Measurements from ENCODE around the gene CPNE7.

The CPNE7 gene

GRCh38 chr16:89617036-89617435 is 41.5 kb downstream of the CPNE7 start:
- Histone ChIP-seq H3K9me3 (ENCODE audit: control insufficient read depth, insufficient read depth, low read length) (no peaks in the 10 kb centered on the region), H3K4me3 (ENCODE audit: low read depth, low read length) (no peak overlapping the region), H3K4me1 (ENCODE audit: control insufficient read depth, insufficient read depth, low read length) (no peaks in the 10 kb centered on the region), H3K36me3 (ENCODE audit: control insufficient read depth, insufficient read depth, low read length) (no peaks in the 10 kb centered on the region), H3K27me3 (ENCODE audit: control insufficient read depth, insufficient read depth, low read length) (no peaks in the 10 kb centered on the region), H3K9ac (ENCODE audit: low read depth, low read length) (no peak overlapping the region)

DNA sequence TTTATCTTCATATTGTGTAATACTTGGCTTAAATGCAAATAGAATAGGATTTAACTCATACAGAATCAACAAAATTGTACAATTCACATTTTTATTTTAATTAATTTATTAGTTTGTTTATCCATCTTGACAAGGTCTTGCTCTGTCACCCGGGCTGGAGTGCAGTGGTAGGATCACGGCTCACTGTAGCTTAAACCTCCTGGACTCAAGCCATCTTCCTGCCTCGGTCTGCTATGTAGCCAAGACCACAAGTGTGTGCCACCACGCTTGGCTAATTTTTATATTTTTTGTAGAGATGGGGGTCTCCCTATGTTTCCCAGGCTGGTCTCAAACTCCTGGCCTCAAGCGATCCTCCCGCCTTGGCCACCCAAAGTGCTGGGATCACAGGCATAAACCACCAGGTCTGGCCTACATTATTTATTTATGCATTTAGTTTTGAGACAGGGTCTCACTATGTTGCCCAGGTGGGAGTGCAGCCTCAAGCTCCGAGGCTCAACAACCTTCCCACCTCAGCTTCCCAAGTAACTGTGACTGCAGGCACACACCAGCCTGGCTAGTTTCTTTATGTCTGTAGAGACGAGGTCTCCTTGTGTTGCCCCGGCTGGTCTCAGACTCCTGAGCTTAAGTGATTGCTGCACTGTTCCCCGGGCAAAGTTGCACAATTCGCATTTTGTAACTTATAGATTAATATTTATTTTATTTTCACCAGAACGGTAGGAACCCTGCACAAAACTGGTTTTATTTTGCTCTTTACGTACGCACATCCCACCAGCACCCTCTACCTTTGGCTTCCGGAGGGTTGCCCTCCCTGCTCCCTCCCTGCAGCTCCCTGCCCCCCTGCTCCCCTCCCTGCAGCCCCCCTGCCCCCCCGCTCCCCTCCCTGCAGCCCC is 42.8 kb downstream of the CPNE7 start:
- H3K4me3 ChIP-seq (ENCODE audit: low read depth, low read length), result no peak overlapping the region
- no peaks in the 10 kb centered on the region for H3K4me1 ChIP-seq (ENCODE audit: control insufficient read depth, insufficient read depth, low read length)
- no peak overlapping the region for H3K9ac ChIP-seq (ENCODE audit: low read depth, low read length)
- no peaks in the 10 kb centered on the region for H3K36me3 ChIP-seq (ENCODE audit: control insufficient read depth, insufficient read depth, low read length)
- H3K27me3 ChIP-seq (ENCODE audit: control insufficient read depth, insufficient read depth, low read length), result peaks cover 1% of the 10 kb centered on the region
- H3K9me3 ChIP-seq (ENCODE audit: control insufficient read depth, insufficient read depth, low read length), result no peaks in the 10 kb centered on the region

- Histone ChIP-seq H3K4me1 (ENCODE audit: control insufficient read depth, insufficient read depth, low read length) (no peaks in the 10 kb centered on the region), H3K27me3 (ENCODE audit: control insufficient read depth, insufficient read depth, low read length) (peaks cover 4% of the 10 kb centered on the region), H3K4me3 (ENCODE audit: low read depth, low read length) (no peak overlapping the region), H3K36me3 (ENCODE audit: control insufficient read depth, insufficient read depth, low read length) (no peaks in the 10 kb centered on the region), H3K9ac (ENCODE audit: low read depth, low read length) (no peak overlapping the region), H3K9me3 (ENCODE audit: control insufficient read depth, insufficient read depth, low read length) (no peaks in the 10 kb centered on the region)
These were observed 44.3 kb downstream of the CPNE7 start for GRCh38 chr16:89619840-89620239.

GRCh38 chr16:89620406-89620841 is 44.9 kb downstream of the CPNE7 start:
- H3K9ac ChIP-seq (ENCODE audit: low read depth, low read length), result peak overlapping the region; percentile 24
- H3K4me1 ChIP-seq (ENCODE audit: control insufficient read depth, insufficient read depth, low read length), result peaks cover 2% of the 10 kb centered on the region
- H3K4me3 ChIP-seq (ENCODE audit: low read depth, low read length), result no peak overlapping the region
- no peaks in the 10 kb centered on the region for H3K9me3 ChIP-seq (ENCODE audit: control insufficient read depth, insufficient read depth, low read length)
- H3K36me3 ChIP-seq (ENCODE audit: control insufficient read depth, insufficient read depth, low read length), result no peaks in the 10 kb centered on the region
- H3K27me3 ChIP-seq (ENCODE audit: control insufficient read depth, insufficient read depth, low read length), result peaks cover 4% of the 10 kb centered on the region

- Histone ChIP-seq H3K4me1 (ENCODE audit: control insufficient read depth, insufficient read depth, low read length) (peaks cover 2% of the 10 kb centered on the region), H3K36me3 (ENCODE audit: control insufficient read depth, insufficient read depth, low read length) (no peaks in the 10 kb centered on the region), H3K9me3 (ENCODE audit: control insufficient read depth, insufficient read depth, low read length) (no peaks in the 10 kb centered on the region), H3K27me3 (ENCODE audit: control insufficient read depth, insufficient read depth, low read length) (peaks cover 4% of the 10 kb centered on the region), H3K4me3 (ENCODE audit: low read depth, low read length) (no peak overlapping the region), H3K9ac (ENCODE audit: low read depth, low read length) (no peak overlapping the region)
These were observed 45.7 kb downstream of the CPNE7 start for GRCh38 chr16:89621136-89621697.

- Histone ChIP-seq H3K27me3 (ENCODE audit: control insufficient read depth, insufficient read depth, low read length) (peaks cover 4% of the 10 kb centered on the region), H3K4me3 (ENCODE audit: low read depth, low read length) (no peak overlapping the region), H3K9me3 (ENCODE audit: control insufficient read depth, insufficient read depth, low read length) (no peaks in the 10 kb centered on the region), H3K9ac (ENCODE audit: low read depth, low read length) (no peak overlapping the region), H3K4me1 (ENCODE audit: control insufficient read depth, insufficient read depth, low read length) (peaks cover 2% of the 10 kb centered on the region), H3K36me3 (ENCODE audit: control insufficient read depth, insufficient read depth, low read length) (no peaks in the 10 kb centered on the region)
These were observed 46.3 kb downstream of the CPNE7 start for GRCh38 chr16:89621698-89622409.

DNA sequence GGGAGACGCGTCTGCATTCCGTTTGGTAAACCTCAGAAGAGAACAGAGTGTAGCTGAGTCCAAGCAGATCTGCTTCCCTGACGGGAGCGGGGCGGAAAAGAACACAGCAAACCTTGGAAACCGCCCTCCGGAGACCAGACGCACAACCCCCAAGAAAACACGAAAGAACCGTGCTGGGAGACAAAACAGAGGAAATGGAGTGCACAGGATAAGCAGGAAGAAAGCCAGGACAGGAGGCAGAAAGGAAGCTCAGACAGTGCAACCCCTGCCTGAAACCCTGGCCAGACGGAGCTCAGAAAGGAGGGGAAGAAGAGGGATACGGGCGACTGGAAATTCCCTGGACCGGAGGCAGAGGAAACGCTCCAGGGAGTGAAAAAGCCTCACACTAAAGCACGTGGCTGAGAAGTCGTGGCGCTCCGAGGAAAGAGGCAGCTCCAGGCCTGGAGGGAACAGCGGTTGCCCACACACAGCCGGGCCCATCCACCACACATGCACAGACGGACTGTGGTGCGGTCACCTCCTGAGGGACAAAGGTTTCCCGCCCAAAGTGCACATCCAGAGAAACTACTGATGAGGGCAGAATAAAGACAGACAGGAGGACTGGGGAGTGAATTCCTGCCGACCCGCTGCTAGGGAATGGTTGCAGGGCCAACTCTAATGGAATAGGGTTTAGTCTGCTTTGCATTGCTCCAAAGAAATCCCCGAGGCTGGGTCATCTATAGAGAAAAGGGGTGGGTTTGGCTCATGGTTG is 48.1 kb downstream of the CPNE7 start:
- Histone ChIP-seq H3K9me3 (ENCODE audit: control insufficient read depth, insufficient read depth, low read length) (no peaks in the 10 kb centered on the region), H3K9ac (ENCODE audit: low read depth, low read length) (peak overlapping the region; percentile 47), H3K4me1 (ENCODE audit: control insufficient read depth, insufficient read depth, low read length) (peaks cover 2% of the 10 kb centered on the region), H3K36me3 (ENCODE audit: control insufficient read depth, insufficient read depth, low read length) (no peaks in the 10 kb centered on the region), H3K27me3 (ENCODE audit: control insufficient read depth, insufficient read depth, low read length) (peaks cover 4% of the 10 kb centered on the region), H3K4me3 (ENCODE audit: low read depth, low read length) (no peak overlapping the region)

- Histone ChIP-seq H3K27me3 (ENCODE audit: control insufficient read depth, insufficient read depth, low read length) (peaks cover 4% of the 10 kb centered on the region), H3K36me3 (ENCODE audit: control insufficient read depth, insufficient read depth, low read length) (no peaks in the 10 kb centered on the region), H3K9ac (ENCODE audit: low read depth, low read length) (no peak overlapping the region), H3K4me1 (ENCODE audit: control insufficient read depth, insufficient read depth, low read length) (peaks cover 2% of the 10 kb centered on the region), H3K4me3 (ENCODE audit: low read depth, low read length) (no peak overlapping the region), H3K9me3 (ENCODE audit: control insufficient read depth, insufficient read depth, low read length) (no peaks in the 10 kb centered on the region)
These were observed 49.5 kb downstream of the CPNE7 start for GRCh38 chr16:89624777-89625761.

DNA sequence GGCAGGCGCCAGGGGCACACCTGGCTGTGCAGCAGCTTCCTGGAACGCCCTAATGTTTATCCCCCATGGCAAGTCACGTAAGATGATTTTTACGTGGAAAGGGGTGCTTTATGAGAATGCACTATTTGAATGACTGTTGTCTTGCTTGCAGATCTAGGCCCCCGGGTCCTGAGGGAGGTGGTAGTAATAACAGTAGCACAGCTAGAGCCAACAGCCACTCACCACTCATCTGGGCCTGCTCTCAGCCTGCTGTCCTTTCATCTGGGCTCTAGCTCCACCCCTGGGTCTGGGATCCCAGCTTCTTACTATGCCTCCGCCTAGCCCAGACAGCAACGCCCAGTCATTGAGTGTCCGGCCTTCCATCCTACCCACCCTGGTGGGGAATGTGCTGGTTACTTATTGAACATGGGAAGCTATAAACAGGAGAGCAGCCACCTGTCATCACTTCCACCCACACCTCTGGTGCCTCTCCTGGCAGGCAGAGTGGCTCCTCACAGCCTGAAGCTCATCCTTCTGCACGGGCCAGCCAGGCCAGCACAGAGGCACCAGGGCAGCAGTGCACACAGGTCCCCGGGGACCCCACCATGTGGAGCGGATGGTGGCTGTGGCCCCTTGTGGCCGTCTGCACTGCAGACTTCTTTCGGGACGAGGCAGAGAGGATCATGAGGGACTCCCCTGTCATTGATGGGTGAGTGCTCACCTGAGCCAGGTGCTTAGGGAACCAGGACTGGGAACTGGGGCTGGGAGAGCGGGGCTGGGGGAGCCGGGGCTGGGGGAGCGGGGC is 54.5 kb downstream of the CPNE7 start:
- peaks cover under 1% of the 10 kb centered on the region for H3K4me1 ChIP-seq (ENCODE audit: control insufficient read depth, insufficient read depth, low read length)
- H3K9ac ChIP-seq (ENCODE audit: low read depth, low read length), result no peak overlapping the region
- no peaks in the 10 kb centered on the region for H3K9me3 ChIP-seq (ENCODE audit: control insufficient read depth, insufficient read depth, low read length)
- H3K4me3 ChIP-seq (ENCODE audit: low read depth, low read length), result no peak overlapping the region
- peaks cover 6% of the 10 kb centered on the region for H3K27me3 ChIP-seq (ENCODE audit: control insufficient read depth, insufficient read depth, low read length)
- H3K36me3 ChIP-seq (ENCODE audit: control insufficient read depth, insufficient read depth, low read length), result no peaks in the 10 kb centered on the region

DNA sequence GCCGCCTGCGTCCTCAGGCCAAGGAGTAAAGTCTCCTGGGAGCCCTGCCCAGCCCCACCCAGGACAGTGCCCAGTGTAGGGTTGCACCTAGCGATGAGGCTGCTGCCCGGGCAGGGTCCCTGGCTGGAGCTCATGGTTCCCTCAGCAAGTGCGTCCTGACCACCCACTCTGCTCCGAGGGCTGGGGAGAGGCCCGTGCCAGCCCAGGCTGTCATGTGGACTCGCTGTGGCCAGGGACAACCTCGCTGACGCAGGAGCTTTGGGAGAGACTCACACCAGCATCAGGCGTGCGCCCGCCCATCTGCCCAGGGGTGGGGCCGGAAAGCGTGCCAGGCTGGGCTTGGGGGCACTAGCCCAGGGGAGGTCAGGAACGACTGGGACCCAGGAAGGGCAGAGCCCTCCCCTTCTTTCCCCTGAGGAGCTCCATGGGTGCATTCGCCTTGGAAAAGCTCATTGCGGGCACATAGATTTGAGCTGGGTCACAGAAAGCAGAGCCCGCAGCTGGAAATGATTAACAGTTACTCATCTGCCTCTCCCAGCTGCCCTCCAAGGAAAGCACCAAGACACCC is 57.6 kb downstream of the CPNE7 start:
- H3K27me3 ChIP-seq (ENCODE audit: control insufficient read depth, insufficient read depth, low read length), result peaks cover 6% of the 10 kb centered on the region
- H3K36me3 ChIP-seq (ENCODE audit: control insufficient read depth, insufficient read depth, low read length), result no peaks in the 10 kb centered on the region
- H3K4me1 ChIP-seq (ENCODE audit: control insufficient read depth, insufficient read depth, low read length), result no peaks in the 10 kb centered on the region
- H3K4me3 ChIP-seq (ENCODE audit: low read depth, low read length), result no peak overlapping the region
- no peak overlapping the region for H3K9ac ChIP-seq (ENCODE audit: low read depth, low read length)
- H3K9me3 ChIP-seq (ENCODE audit: control insufficient read depth, insufficient read depth, low read length), result no peaks in the 10 kb centered on the region
